Suprapubic skin (tissue), 4 donors: ENCODE data around the gene SP7. TPM values are rescaled to one million over a fixed set of nuclear protein-coding genes. Genes with fewer than 3 reads are reported as not detected.
A peak's percentile ranks its signal among the peaks of the same experiment; 100 is the strongest.

ENCODE experiments used
- DNase-seq, 2 donors: peaks; one replicate each; pipeline ENCODE4 v3.0.0-alpha.2; 2019; ENCODE audit warnings: low spot score in 2 of 2
- H3K27ac ChIP-seq: fragments of 200-600 bp; sonication (generic); one replicate; pipeline ENCODE4 v1.5.1; 2019
- H3K27me3 ChIP-seq: fragments of 200-600 bp; sonication (generic); one replicate; pipeline ENCODE4 v1.5.1; 2019
- H3K36me3 ChIP-seq: fragments of 200-600 bp; sonication (generic); one replicate; pipeline ENCODE4 v1.5.1; 2019
- H3K4me1 ChIP-seq: fragments of 200-600 bp; sonication (generic); one replicate; pipeline ENCODE4 v1.5.1; 2019
- H3K4me3 ChIP-seq: fragments of 200-600 bp; sonication (generic); one replicate; pipeline ENCODE4 v1.5.1; 2019; ENCODE audit warnings: mild to moderate bottlenecking
- H3K9me3 ChIP-seq: fragments of 200-600 bp; sonication (generic); one replicate; pipeline ENCODE4 v1.5.1; 2019
- EP300 ChIP-seq: sonication (generic); formaldehyde crosslinking; IDR thresholded peaks from one replicate; pipeline ENCODE4 v1.6.1; 2017; ENCODE audit warnings: antibody characterized with exemption
- POLR2A ChIP-seq, 2 donors: fragments of 450-650 bp; IDR thresholded peaks; one replicate each; pipeline ENCODE4 v1.6.1; 2017; ENCODE audit warnings: antibody characterized with exemption in 2 of 2, mild to moderate bottlenecking in 2 of 2, moderate library complexity in 2 of 2
- POLR2AphosphoS5 ChIP-seq, 3 donors: sonication (generic); formaldehyde crosslinking; IDR thresholded peaks; one replicate each; pipeline ENCODE4 v1.6.1; 2017; ENCODE audit warnings: antibody characterized with exemption in 3 of 3
- WGBS: methylation state at CpG from one replicate; pipeline ENCODE4 v1.1.5; 2018; 5-methylcytosine and 5-hydroxymethylcytosine counted together
- total RNA-seq, 4 donors: library from RNA; depleted of rRNA; stranded (reverse); fragments of >200 nt; gene quantifications; one replicate each; pipeline ENCODE4 v1.1.0, GENCODE V29; 2016
- TF ChIP-seq, protein P1 (sequence below), 2 donors: fragments of 200-600 bp in 1 of 2; fragments of 450-650 bp in 1 of 2; sonication (generic) in 1 of 2; IDR thresholded peaks; one replicate each; pipeline ENCODE4 v1.5.1; 2016 to 2019; ENCODE audit warnings: antibody characterized with exemption in 2 of 2, mild to moderate bottlenecking in 1 of 2, moderate library complexity in 1 of 2

The SP7 gene
- total RNA-seq, 4 donors from 2014 or later = not detected

DNA sequence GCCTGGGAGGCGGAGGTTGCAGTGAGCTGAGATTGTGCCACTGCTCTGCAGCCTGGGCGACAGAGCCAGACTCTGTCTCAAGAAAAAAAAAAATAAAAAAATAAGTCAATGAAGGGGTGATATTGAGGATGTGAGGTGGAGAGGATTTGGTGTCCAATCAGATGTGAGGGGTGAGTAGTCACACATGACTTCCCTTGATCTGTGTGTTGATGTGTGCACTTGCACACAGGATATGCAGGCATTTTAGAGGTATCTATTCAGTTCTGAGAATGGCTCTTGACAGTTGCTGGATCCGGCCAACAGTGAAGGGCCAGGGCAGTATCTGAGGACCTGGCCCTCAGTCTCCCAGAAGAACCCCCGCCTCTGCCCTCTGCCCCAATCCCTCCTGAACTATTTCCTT lies 7.8 kb upstream of the SP7 start:
- Histone ChIP-seq H3K9me3 (no peaks in the 10 kb centered on the region), H3K4me3 (peak overlapping the region; percentile 82), H3K27me3 (peaks cover 4% of the 10 kb centered on the region), H3K36me3 (no peaks in the 10 kb centered on the region), H3K4me1 (peaks cover 19% of the 10 kb centered on the region), H3K27ac (no peak overlapping the region)
- no peak for DNase-seq
- WGBS = 95% methylated on average over 4 of the region's 4 CpGs
- TF ChIP-seq EP300 = no peak
- no peak for TF ChIP-seq POLR2AphosphoS5 (IDR thresholded peaks at IDR 0.05)
- TF ChIP-seq, protein P1, sequence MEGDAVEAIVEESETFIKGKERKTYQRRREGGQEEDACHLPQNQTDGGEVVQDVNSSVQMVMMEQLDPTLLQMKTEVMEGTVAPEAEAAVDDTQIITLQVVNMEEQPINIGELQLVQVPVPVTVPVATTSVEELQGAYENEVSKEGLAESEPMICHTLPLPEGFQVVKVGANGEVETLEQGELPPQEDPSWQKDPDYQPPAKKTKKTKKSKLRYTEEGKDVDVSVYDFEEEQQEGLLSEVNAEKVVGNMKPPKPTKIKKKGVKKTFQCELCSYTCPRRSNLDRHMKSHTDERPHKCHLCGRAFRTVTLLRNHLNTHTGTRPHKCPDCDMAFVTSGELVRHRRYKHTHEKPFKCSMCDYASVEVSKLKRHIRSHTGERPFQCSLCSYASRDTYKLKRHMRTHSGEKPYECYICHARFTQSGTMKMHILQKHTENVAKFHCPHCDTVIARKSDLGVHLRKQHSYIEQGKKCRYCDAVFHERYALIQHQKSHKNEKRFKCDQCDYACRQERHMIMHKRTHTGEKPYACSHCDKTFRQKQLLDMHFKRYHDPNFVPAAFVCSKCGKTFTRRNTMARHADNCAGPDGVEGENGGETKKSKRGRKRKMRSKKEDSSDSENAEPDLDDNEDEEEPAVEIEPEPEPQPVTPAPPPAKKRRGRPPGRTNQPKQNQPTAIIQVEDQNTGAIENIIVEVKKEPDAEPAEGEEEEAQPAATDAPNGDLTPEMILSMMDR (IDR thresholded peaks at IDR 0.05) = no peak
- TF ChIP-seq POLR2A (IDR thresholded peaks at IDR 0.05) = no peak

DNA sequence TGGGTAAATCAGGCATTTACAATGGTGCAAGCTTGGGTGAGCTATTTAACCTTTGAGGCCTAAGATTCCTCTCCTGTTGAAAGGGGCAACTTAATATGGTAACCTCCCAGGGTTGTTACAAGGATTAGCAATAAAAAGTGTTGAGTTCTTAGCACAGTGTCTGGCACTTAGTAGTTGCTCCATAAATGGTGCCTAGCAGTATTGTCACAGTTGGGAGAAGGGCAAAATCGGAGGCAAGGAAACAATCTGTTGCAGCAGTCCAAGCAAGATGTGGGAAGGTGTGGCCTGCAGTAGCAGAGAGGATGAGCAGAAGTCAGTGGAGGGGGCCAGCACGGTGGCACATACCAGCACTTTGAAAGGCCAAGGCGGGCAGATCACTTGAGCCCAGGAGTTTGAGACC lies 7.3 kb upstream of the SP7 start:
- WGBS = 56% methylated on average over 3 of the region's 3 CpGs
- DNase-seq = no peak
- no peaks in the 10 kb centered on the region for H3K9me3 ChIP-seq
- TF ChIP-seq POLR2AphosphoS5 (IDR thresholded peaks at IDR 0.05) (no peak), POLR2A (IDR thresholded peaks at IDR 0.05) (no peak), EP300 (no peak)
- TF ChIP-seq, protein P1 (IDR thresholded peaks at IDR 0.05) = no peak
- H3K27me3 ChIP-seq = peaks cover 9% of the 10 kb centered on the region
- H3K4me3 ChIP-seq = no peak overlapping the region
- peaks cover 19% of the 10 kb centered on the region for H3K4me1 ChIP-seq
- H3K36me3 ChIP-seq = no peaks in the 10 kb centered on the region
- no peak overlapping the region for H3K27ac ChIP-seq

DNA sequence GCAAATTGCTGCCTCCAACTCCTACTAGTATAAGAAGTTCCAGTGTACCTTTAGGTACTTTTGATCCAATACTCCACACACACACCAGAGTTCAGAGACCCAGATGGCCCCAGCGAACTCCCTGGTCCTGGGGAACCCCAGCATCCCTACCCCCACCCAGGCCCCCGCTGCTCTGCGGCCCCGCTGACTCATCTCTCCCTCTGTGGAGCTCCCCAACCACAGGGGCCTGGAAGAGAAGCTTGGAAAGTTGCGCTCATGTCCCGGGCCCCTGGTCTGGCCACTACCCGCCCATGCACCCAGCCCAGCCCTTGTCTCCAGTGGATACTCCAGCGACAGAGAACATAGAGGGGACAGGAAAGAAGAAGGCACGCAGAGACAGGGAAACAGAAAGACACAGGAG lies 4.2 kb upstream of the SP7 start:
- Histone ChIP-seq H3K4me1 (peaks cover 10% of the 10 kb centered on the region), H3K36me3 (no peaks in the 10 kb centered on the region), H3K27me3 (peaks cover 36% of the 10 kb centered on the region), H3K4me3 (no peak overlapping the region), H3K27ac (no peak overlapping the region), H3K9me3 (no peaks in the 10 kb centered on the region)
- TF ChIP-seq POLR2A (IDR thresholded peaks at IDR 0.05) (no peak), EP300 (no peak), POLR2AphosphoS5 (IDR thresholded peaks at IDR 0.05) (no peak)
- WGBS = 86% methylated on average over 9 of the region's 9 CpGs
- no peak for DNase-seq

DNA sequence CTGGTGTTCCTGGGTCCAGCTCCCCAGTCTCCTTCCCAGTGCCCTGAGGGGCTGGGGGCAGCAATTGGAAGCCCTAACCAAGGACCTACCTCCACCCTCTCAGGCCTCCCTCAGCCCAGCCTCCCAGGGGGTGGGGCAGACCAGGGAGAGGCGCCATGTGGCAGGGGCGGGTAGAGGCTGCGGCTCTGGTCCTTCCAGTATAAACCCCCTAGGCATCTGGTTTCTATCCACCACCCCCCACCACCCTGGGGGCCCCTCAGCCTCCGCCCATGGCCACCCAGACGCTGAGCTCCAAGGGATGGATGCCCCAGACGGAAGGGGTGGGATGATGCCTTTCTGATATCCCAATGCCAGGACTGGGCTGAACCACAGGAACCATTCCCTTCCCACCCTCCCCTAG lies 2.8 kb upstream of the SP7 start:
- no peak for DNase-seq
- no peaks in the 10 kb centered on the region for H3K4me1 ChIP-seq
- no peak overlapping the region for H3K4me3 ChIP-seq
- no peaks in the 10 kb centered on the region for H3K36me3 ChIP-seq
- WGBS = 24% methylated on average over 5 of the region's 6 CpGs
- no peak for TF ChIP-seq EP300
- TF ChIP-seq POLR2A (IDR thresholded peaks at IDR 0.05) = no peak
- no peak for TF ChIP-seq POLR2AphosphoS5 (IDR thresholded peaks at IDR 0.05)
- TF ChIP-seq, protein P1 (IDR thresholded peaks at IDR 0.05) = no peak
- H3K27ac ChIP-seq = no peak overlapping the region
- no peaks in the 10 kb centered on the region for H3K9me3 ChIP-seq
- peaks cover 48% of the 10 kb centered on the region for H3K27me3 ChIP-seq

DNA sequence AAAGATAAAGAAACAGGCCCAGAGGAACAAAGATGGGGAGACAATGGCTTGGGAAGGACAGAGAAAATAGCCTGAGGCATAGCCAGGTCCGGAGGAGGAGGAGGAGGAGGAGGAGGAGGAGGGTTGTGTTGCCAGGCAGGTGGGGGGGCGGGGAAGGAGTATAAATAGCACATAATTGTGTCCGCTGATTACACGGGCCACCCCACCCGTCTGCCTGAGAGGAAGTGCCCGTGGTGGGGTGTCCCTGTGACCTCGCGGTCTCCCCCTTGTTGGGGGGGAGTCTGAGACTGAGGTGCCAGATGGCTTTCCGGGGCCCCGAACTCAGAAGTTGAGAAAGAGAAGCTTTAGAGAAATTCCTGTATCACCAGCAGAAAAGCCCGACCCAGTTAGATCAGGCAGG lies 1.9 kb upstream of the SP7 start:
- no peaks in the 10 kb centered on the region for H3K36me3 ChIP-seq
- peaks cover 48% of the 10 kb centered on the region for H3K27me3 ChIP-seq
- no peak for TF ChIP-seq EP300
- no peak for TF ChIP-seq POLR2AphosphoS5 (IDR thresholded peaks at IDR 0.05)
- TF ChIP-seq, protein P1 (IDR thresholded peaks at IDR 0.05) = no peak
- TF ChIP-seq POLR2A (IDR thresholded peaks at IDR 0.05) = no peak
- DNase-seq = no peak
- 35% methylated on average over 11 of the region's 11 CpGs for WGBS
- no peak overlapping the region for H3K27ac ChIP-seq
- no peak overlapping the region for H3K4me3 ChIP-seq
- no peaks in the 10 kb centered on the region for H3K4me1 ChIP-seq
- H3K9me3 ChIP-seq = no peaks in the 10 kb centered on the region

DNA sequence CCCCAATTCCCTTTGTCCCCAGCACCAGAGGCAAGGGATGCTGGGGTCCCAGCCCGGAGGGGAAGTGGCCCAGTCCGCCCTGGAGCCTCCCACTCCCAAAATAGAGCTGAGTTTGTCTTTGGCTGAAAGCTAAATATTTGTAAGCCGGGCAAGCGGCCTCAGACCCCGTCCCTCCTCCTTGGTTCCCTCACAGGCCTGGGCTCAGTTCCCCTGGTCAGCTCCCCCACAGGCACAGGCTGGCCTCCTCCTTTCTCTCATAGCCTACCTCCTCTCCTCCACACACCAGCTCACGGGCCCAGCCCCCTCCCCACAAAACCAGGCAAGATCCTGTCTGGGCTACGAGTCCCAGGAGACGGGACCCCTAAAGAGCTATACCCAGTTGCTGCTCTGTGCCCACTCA lies 1.3 kb downstream of the SP7 start:
- no peak overlapping the region for H3K4me3 ChIP-seq
- no peaks in the 10 kb centered on the region for H3K4me1 ChIP-seq
- WGBS = 95% methylated on average over 8 of the region's 8 CpGs
- H3K27ac ChIP-seq = no peak overlapping the region
- H3K27me3 ChIP-seq = peaks cover 50% of the 10 kb centered on the region
- no peaks in the 10 kb centered on the region for H3K36me3 ChIP-seq
- no peaks in the 10 kb centered on the region for H3K9me3 ChIP-seq
- TF ChIP-seq POLR2A (IDR thresholded peaks at IDR 0.05) (no peak), POLR2AphosphoS5 (IDR thresholded peaks at IDR 0.05) (no peak), EP300 (no peak)
- TF ChIP-seq, protein P1 (IDR thresholded peaks at IDR 0.05) = no peak
- no peak for DNase-seq
